NT2/D1 (cell line): ENCODE results near the gene KDM4C.

ENCODE experiments used
- SUZ12 ChIP-seq: IDR thresholded peaks from 2 replicates; pipeline ENCODE4 v1.6.1; 2011; ENCODE audit not compliant: insufficient read length, insufficient read depth; ENCODE audit errors: extremely low read depth
- YY1 ChIP-seq: IDR thresholded peaks from 2 replicates; pipeline ENCODE4 v1.6.1; 2011; ENCODE audit not compliant: insufficient read length, insufficient read depth
- ZNF274 ChIP-seq: IDR thresholded peaks from 2 replicates; pipeline ENCODE4 v1.6.1; 2011; ENCODE audit warnings: mild to moderate bottlenecking, low read depth, low read length

DNA sequence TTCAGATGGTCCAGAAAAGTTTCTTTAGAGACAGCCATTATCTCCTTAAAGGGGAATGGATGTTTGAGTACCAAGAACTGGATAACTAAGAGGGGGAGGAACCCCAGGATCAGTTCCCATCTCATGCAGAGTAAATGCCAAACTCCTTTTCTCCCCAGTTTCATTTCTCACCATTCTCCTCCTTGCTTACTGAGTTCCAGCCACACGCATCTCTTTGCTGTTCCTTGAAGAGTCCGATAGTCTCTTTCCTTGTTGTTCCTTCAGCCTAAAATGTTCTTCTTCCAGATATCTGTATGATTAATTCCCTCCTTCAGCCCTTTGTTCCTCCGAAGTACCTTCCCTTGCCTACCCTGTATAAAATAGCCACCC lies 30.0 kb downstream of the KDM4C start:
- TF ChIP-seq YY1 (no peak), ZNF274 (no peak), SUZ12 (no peak)
